Stimulated activated CD4-positive, alpha-beta T cell treated with anti-CD3 and anti-CD28 coated beads, Interleukin-12 subunit alpha, Interleukin-12 subunit beta, amount 100 ng/mL, for 24 hours (primary cell): ENCODE measurements around the gene MMAB.
"Not testable (repeated sequence)": the region's sequence is repeated elsewhere in the genome, so short reads cannot be mapped to it uniquely, and the experiment has no call there.

Experiments used
- DNase-seq, 2 experiments: peaks; one replicate each; pipeline ENCODE4 v3.0.0-alpha.2; 2020; ENCODE audit warnings: low read depth in 2 of 2

MMAB gene

GRCh38 chr12:109602132-109602531 lies 28.8 kb upstream of the MMAB start:
- DNase-seq: not testable (repeated sequence)

DNA sequence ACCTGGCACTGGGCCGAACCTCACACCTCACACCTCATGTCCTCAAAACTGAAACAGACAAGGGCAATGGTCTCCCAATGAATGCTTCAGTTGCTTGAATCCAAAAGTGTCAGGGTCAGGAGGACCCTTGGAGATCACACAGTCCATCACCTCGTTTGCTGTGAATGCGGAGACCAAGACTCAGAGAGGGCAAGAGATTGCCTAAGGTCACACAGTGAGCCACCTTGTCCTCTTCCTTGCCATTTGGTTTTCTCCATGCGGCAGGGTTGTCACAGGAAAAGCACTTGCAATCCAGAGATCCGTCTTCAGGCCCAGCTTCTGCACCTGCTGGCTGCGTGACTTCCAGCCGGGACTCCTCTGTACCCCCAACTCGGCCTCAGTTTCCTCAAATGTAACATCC lies 28.3 kb upstream of the MMAB start:
- DNase-seq: no peak

DNA sequence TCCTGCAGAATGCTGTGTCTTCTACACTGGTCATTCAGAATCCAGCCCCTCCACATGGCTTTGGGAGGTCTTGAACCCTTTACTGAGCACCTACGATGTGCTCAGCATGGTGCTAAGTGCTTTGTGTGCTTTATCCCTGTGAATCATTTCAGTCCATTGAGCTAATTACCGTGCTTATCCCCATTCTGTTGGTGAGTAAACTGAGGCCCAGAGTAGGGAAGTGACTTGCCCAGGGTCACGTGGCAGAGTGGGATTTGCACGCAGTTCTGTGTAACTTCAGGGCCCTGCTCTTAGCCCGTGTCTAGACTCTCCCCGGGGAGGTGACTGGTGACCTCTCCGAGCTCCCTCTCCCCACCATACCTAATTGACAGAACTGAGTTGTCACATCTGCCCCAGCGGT lies 27.7 kb upstream of the MMAB start:
- no peak for DNase-seq

DNA sequence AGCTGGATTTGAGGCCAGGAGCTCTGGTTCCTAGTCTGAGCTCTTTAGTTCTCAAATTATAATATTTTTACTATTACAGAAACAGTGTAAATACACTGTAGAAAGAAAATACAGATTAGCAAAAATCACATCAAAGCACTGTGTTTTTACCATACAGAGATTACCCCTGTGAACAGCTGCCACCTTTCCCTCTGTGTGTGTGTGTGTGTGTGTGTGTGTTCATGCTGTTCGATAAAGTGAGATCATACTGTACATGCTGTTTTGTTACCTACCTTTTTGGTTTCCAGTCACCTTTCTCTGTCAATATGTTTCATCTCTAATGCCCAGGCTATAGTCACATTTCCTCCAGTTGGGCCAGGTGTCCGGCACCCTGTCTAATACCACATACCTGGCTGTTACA lies 27.2 kb upstream of the MMAB start:
- no peak for DNase-seq

- DNase-seq: no peak
These were observed 25.8 kb upstream of the MMAB start for GRCh38 chr12:109599087-109599486.

DNA sequence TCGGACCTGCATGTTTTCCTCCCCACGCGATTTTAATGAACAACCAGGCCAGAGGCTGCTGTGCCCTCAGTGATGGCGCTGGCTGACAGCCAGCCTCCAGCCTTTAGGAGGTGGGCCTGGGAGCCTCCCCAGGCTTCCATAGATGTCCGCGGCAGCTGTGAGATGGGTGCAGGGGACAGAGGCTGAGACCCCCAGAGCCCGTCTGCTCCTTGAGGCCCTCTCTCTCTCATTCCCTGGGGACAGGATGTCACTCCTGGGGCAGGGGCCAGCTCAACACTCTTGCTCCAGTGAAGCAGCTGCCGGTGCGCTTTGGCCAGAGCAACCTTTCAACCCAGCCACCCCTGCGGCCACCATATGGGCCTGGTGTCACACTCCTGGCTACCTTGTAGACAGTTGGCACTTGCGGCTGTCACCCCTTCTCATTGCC lies 25.1 kb upstream of the MMAB start:
- DNase-seq: no peak

- peak; percentile 28 to 64 for DNase-seq
These were observed 24.6 kb upstream of the MMAB start for GRCh38 chr12:109597795-109598427.

GRCh38 chr12:109597414-109597794 lies 24.1 kb upstream of the MMAB start:
- DNase-seq: no peak

DNA sequence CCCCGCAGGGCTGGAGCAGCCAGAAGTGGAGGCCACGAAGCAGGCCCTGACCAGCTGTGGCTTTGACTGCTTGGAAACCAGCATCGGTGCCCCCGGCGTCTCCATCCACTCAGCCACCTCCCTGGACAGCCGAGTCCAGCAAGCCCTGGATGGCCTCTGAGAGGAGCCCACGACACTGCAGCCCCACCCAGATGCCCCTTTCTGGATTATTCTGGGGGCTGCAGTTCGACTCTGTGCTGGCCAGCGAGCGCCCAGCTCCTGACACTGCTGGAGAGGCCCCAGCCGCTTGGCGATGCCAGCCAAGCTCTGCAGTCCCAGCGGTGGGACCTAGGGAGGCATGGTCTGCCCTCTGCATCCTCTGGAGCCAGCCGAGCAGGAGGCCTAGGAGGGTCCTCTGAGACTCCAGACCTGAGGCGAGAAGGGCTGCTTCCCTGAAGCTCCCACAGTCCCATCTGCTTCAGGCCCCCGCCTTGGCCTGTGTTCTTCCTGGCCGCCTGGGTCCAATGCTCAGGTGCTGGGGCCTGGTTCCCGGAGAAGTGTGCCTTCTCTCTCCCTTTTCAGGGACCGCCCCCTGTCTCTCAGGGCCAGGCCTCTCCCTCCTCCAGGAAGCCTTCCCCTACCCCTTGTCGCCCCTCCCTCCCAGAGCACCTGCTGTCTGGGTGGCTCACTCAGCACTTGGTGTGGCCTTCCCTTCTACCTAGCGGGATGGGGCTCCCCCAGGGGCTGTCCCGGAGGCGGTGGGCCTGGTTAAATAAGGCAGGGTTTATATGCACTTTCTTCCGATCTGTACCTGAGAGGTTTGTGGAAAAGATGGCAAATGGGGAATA lies 23.3 kb upstream of the MMAB start:
- DNase-seq: no peak

DNA sequence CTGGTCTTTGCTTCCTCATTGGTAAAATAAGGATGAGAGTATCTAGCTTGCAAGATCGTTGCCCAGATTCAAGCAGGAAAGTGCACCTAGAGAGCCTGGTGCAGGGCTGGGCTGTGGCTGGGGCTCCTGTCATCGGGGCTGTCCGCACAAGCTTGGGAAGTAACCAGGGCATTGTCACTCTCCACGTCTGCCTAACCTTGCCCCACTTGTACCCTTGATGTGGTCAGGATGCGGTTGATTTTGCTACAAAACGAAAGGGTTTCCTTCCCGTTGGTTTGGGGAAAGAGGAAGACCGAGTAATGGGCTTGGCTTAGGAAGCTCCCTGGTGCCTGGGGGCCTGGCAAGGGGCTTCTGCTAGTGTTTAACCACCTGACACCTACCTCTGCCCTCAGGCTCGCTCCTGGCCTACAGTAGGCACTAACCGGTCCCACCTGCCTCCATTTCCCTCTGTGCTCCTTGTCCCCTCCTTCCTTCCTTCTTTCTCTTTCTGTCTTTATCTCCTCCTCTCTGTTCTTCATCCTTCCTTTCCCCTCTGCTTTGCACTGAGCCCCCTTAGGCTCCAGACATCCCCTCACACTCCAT lies 22.1 kb upstream of the MMAB start:
- peak; percentile 5 to 55 for DNase-seq

DNA sequence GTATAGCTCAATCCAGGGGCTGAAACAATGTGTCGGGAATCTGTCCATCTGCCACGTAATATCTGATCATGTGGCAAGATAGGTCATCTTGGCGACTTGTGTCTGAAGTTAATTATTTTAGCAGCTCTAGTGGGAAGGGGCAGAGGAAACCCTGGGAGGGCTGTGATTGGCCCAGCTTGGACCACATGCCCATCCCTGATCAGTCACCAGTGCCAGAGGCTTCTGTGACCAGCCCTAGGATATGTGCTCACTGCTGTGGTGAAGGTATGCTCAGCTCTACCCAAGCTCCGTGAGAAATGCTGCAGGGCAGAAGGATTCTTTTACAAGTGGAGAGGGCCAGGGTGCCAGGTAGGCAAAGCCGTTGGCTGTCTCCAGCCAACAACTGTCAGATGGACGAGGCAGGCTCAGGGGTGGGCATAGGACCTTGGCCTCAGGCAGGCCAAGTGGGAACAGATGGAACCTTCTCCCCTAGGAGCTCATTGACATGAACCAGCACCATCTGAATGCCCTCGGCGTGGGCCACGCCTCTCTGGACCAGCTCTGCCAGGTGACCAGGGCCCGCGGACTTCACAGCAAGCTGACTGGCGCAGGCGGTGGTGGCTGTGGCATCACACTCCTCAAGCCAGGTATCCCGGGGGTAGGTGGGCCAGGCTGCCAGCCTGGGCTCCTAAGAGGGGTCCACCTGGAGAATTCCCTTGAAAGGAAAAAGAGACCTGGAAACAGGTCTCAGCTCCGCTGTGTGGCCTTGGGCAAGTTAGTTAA lies 21.4 kb upstream of the MMAB start:
- DNase-seq: no peak

- DNase-seq: no peak
These were observed 19.6 kb upstream of the MMAB start for GRCh38 chr12:109592905-109593272.

GRCh38 chr12:109592195-109592904 lies 19.0 kb upstream of the MMAB start:
- DNase-seq: no peak

- no peak for DNase-seq
These were observed 17.7 kb upstream of the MMAB start for GRCh38 chr12:109591041-109591440.

DNA sequence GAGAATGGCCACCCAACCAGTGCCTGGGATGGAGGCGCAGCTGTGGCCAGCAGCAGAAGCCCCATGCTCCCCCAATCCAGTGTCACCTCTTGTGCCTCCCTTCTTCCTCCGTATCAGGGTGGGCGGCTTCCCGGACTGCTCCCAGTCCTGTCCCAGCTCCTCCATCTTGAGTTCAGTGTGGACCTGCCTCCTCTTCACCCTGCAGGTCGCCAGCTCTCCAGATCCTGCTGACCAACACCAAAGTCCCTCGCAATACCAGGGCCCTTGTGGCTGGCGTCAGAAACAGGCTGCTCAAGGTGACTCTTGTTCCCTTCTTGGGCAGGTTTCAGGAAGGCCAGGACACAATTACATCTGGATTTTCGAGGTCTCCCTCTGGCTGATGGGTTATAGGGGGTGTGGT lies 17.3 kb upstream of the MMAB start:
- DNase-seq: no peak

- no peak for DNase-seq
These were observed 16.5 kb upstream of the MMAB start for GRCh38 chr12:109589691-109590245.

GRCh38 chr12:109589240-109589590 lies 15.9 kb upstream of the MMAB start:
- DNase-seq: no peak

DNA sequence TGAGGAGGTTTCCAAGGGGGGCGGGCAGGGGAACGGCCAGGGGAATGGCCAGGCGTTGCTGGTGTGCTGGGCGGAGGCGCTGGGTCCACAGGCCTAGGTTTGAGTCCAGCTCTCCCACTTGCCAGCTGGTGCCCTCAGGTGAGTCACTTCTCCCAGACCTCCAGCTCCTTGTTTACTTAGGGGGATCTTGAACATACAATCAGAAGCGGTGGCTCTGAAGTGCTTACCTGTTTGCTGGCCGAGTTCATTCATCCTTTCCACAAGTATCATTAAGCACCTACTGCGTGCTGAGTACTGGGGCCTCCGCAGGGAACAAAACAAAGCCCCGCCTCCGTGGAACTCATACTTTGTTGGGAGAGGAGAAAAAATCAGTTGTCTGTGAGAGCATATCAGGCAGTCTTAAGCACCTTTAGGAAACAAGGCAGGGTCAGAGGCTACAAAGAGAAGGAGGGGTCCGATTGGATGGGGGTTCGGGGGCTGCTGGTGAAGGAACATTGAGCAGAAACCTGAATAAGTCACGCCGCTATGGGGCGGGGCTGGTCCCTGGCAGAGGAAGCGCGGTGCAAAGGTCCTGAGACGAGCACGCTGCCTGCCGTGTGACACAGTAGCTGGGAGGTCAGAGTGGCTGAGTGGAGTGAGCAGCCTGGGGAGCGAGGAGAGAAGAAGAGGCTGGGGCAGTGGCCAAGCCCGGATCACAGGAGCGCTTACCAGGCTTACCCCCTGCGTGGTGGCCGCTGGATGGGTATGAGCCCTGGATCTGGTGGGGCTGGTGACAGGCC lies 15.3 kb upstream of the MMAB start:
- no peak for DNase-seq

- DNase-seq: no peak
These were observed 14.6 kb upstream of the MMAB start for GRCh38 chr12:109587921-109588320.

DNA sequence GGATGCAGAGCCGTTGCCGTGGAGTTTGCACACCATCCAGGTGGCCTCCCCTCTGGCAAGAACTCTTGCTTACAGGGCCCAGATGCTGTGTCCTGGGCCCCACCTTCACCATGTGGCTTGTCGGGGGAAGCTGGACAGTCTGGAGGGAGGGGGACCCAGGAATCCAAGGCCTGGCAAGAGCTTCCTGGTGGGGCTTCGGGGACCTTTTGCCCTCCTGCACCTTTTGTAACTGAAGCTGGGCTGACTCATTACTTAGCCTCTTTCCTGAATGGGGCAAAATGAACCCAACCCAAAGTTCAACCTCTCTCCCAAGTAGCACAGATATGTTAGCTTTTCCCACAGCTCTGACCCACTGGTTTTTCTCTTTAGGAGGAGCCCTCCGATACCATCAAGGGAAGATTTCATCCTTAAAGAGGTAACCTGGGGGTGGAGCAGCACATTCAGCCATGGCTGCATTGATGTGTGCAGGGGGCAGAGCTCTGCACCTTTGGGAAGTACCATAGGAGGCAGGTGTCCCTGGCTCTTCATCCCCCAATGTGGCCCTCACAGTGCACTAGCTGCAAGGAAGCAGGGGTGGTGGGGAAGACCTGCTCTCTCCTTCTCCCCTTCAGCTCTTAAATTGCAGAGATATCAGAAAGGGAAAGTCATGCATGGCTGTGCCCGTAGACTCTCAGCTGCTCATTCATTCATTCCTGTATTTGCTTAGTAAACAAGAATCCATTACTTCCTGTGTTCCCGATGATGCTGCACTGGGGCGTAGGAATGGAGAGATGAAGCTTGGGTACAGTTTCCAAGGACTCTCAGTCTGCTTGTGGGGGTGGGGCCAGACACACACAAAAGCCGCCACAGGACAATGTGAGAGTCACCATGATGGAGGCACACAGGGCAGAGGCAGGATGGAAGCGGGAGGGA lies 13.3 kb upstream of the MMAB start:
- no peak for DNase-seq
